NCI-H345 treated with DMSO at 0.1 percent for 48 hours (cell line): ENCODE data around the gene MAN2A1.

Experiments used
- DNase-seq: peaks from one replicate; lab custom pipeline; 2025; ENCODE audit not compliant: unreplicated experiment; lab: John Stamatoyannopoulos, UW

MAN2A1 gene

GRCh38 chr5:109681763-109682162, 8.0 kb upstream of the MAN2A1 start:
- DNase-seq: no peak

- DNase-seq: no peak
These were observed 7.3 kb upstream of the MAN2A1 start for GRCh38 chr5:109682383-109682782.

GRCh38 chr5:109685916-109686315, 3.8 kb upstream of the MAN2A1 start:
- no peak for DNase-seq

GRCh38 chr5:109688630-109688969, 1.1 kb upstream of the MAN2A1 start:
- no peak for DNase-seq

GRCh38 chr5:109688970-109689739, 572 bp upstream of the MAN2A1 start:
- DNase-seq: peak; percentile 52

- no peak for DNase-seq
These were observed 681 bp downstream of the MAN2A1 start for GRCh38 chr5:109690242-109690974.

- DNase-seq: peak; percentile 21
These were observed 1.3 kb downstream of the MAN2A1 start for GRCh38 chr5:109690975-109691574.

- DNase-seq: no peak
These were observed 2.3 kb downstream of the MAN2A1 start for GRCh38 chr5:109691996-109692395.

- no peak for DNase-seq
These were observed 3.1 kb downstream of the MAN2A1 start for GRCh38 chr5:109692852-109693251.

GRCh38 chr5:109693535-109694400, 4.0 kb downstream of the MAN2A1 start:
- no peak for DNase-seq

GRCh38 chr5:109694451-109694891, 4.7 kb downstream of the MAN2A1 start:
- DNase-seq: no peak

- DNase-seq: no peak
These were observed 5.5 kb downstream of the MAN2A1 start for GRCh38 chr5:109695005-109695926.

GRCh38 chr5:109697339-109697738, 7.6 kb downstream of the MAN2A1 start:
- DNase-seq: no peak

GRCh38 chr5:109700516-109701153, 10.9 kb downstream of the MAN2A1 start:
- no peak for DNase-seq

- no peak for DNase-seq
These were observed 11.5 kb downstream of the MAN2A1 start for GRCh38 chr5:109701252-109701651.

GRCh38 chr5:109701792-109702191, 12.1 kb downstream of the MAN2A1 start:
- no peak for DNase-seq

- no peak for DNase-seq
These were observed 13.4 kb downstream of the MAN2A1 start for GRCh38 chr5:109703166-109703565.

- no peak for DNase-seq
These were observed 14.1 kb downstream of the MAN2A1 start for GRCh38 chr5:109703829-109704228.

- DNase-seq: no peak
These were observed 14.7 kb downstream of the MAN2A1 start for GRCh38 chr5:109704282-109704952.
